HepG2 (cell line): ENCODE data around the gene EXPH5.

Experiments used
- ARID2 ChIP-seq: sonication (generic); formaldehyde crosslinking; IDR thresholded peaks from 2 replicates; pipeline ENCODE4 v1.8.1; 2022; ENCODE audit warnings: mild to moderate bottlenecking, missing genetic modification reagents, borderline replicate concordance
- CBX1 ChIP-seq: IDR thresholded peaks from one replicate; pipeline ENCODE4 v1.6.1; 2016; ENCODE audit warnings: antibody characterized with exemption, low read depth
- FOXP1 ChIP-seq, 2 experiments: fragments of 450-650 bp in 1 of 2; IDR thresholded peaks; 2 replicates each; pipeline ENCODE4 v1.6.1; 2017 to 2018; ENCODE audit warnings: antibody characterized with exemption in 1 of 2
- KAT8 ChIP-seq: IDR thresholded peaks from 2 replicates; pipeline ENCODE4 v1.6.1; 2016; ENCODE audit warnings: missing genetic modification reagents, missing compliant biosample characterization
- NR3C1 ChIP-seq: sonication (generic); formaldehyde crosslinking; IDR thresholded peaks from 2 replicates; pipeline ENCODE4 v1.4.0; 2020; ENCODE audit warnings: missing genetic modification reagents
- RXRA ChIP-seq: sonication (generic); formaldehyde crosslinking; IDR thresholded peaks from 2 replicates; pipeline ENCODE4 v1.5.1; 2020; ENCODE audit warnings: missing genetic modification reagents
- ZNF292 ChIP-seq: sonication (generic); formaldehyde crosslinking; IDR thresholded peaks from 2 replicates; pipeline ENCODE4 v1.8.1; 2022; ENCODE audit warnings: mild to moderate bottlenecking, low read depth, missing genetic modification reagents, borderline replicate concordance
- TF ChIP-seq, protein P1 (sequence below): sonication (generic); formaldehyde crosslinking; IDR thresholded peaks from 2 replicates; pipeline ENCODE4 v1.4.0; 2020; ENCODE audit warnings: mild to moderate bottlenecking, missing genetic modification reagents
- TF ChIP-seq, protein P2 (sequence below): IDR thresholded peaks from 2 replicates; pipeline ENCODE4 v1.6.1; 2016
- TF ChIP-seq, protein P3 (sequence below), 2 experiments: fragments of 450-650 bp in 1 of 2; sonication (generic) in 1 of 2; formaldehyde crosslinking in 1 of 2; IDR thresholded peaks; 2 replicates each; pipeline versions ENCODE4 v1.6.1 to v1.8.0; 2016 to 2022; ENCODE audit warnings: antibody characterized with exemption in 1 of 2, mild to moderate bottlenecking in 1 of 2, missing genetic modification reagents in 1 of 2

DNA sequence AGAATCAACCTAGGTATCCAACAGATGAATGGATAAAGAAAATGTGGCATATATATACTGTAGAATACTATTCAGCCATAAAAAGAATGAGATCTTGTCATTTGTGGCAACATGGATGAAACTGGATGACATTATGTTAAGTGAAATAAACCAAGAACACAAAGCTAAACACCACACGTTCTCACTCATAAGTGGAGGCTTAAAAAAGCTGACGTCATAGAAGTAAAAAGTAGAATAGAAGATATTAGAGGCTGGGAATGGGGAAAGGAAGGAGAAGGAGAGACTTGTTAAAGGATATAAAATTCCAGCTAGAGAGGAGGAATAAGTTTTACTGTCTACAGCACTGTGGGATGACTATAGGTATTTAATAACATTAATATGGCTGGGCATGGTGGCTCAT, 12.9 kb downstream of the EXPH5 start:
- TF ChIP-seq, protein P1, sequence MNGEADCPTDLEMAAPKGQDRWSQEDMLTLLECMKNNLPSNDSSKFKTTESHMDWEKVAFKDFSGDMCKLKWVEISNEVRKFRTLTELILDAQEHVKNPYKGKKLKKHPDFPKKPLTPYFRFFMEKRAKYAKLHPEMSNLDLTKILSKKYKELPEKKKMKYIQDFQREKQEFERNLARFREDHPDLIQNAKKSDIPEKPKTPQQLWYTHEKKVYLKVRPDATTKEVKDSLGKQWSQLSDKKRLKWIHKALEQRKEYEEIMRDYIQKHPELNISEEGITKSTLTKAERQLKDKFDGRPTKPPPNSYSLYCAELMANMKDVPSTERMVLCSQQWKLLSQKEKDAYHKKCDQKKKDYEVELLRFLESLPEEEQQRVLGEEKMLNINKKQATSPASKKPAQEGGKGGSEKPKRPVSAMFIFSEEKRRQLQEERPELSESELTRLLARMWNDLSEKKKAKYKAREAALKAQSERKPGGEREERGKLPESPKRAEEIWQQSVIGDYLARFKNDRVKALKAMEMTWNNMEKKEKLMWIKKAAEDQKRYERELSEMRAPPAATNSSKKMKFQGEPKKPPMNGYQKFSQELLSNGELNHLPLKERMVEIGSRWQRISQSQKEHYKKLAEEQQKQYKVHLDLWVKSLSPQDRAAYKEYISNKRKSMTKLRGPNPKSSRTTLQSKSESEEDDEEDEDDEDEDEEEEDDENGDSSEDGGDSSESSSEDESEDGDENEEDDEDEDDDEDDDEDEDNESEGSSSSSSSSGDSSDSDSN (CRISPR knock-in tag) = no peak
- TF ChIP-seq ZNF292 (CRISPR knock-in tag) (no peak), KAT8 (no peak), NR3C1 (CRISPR knock-in tag) (no peak), ARID2 (CRISPR knock-in tag) (no peak), RXRA (CRISPR knock-in tag) (no peak), FOXP1 (IDR thresholded peaks at IDR 0.05) (no peak), FOXP1 (CRISPR knock-in tag; IDR thresholded peaks at IDR 0.05) (no peak), CBX1 (no peak)
- TF ChIP-seq, protein P2, sequence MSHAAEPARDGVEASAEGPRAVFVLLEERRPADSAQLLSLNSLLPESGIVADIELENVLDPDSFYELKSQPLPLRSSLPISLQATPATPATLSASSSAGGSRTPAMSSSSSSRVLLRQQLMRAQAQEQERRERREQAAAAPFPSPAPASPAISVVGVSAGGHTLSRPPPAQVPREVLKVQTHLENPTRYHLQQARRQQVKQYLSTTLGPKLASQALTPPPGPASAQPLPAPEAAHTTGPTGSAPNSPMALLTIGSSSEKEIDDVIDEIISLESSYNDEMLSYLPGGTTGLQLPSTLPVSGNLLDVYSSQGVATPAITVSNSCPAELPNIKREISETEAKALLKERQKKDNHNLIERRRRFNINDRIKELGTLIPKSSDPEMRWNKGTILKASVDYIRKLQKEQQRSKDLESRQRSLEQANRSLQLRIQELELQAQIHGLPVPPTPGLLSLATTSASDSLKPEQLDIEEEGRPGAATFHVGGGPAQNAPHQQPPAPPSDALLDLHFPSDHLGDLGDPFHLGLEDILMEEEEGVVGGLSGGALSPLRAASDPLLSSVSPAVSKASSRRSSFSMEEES = no peak
- TF ChIP-seq, protein P3, sequence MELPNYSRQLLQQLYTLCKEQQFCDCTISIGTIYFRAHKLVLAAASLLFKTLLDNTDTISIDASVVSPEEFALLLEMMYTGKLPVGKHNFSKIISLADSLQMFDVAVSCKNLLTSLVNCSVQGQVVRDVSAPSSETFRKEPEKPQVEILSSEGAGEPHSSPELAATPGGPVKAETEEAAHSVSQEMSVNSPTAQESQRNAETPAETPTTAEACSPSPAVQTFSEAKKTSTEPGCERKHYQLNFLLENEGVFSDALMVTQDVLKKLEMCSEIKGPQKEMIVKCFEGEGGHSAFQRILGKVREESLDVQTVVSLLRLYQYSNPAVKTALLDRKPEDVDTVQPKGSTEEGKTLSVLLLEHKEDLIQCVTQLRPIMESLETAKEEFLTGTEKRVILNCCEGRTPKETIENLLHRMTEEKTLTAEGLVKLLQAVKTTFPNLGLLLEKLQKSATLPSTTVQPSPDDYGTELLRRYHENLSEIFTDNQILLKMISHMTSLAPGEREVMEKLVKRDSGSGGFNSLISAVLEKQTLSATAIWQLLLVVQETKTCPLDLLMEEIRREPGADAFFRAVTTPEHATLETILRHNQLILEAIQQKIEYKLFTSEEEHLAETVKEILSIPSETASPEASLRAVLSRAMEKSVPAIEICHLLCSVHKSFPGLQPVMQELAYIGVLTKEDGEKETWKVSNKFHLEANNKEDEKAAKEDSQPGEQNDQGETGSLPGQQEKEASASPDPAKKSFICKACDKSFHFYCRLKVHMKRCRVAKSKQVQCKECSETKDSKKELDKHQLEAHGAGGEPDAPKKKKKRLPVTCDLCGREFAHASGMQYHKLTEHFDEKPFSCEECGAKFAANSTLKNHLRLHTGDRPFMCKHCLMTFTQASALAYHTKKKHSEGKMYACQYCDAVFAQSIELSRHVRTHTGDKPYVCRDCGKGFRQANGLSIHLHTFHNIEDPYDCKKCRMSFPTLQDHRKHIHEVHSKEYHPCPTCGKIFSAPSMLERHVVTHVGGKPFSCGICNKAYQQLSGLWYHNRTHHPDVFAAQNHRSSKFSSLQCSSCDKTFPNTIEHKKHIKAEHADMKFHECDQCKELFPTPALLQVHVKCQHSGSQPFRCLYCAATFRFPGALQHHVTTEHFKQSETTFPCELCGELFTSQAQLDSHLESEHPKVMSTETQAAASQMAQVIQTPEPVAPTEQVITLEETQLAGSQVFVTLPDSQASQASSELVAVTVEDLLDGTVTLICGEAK (IDR thresholded peaks at IDR 0.05) = no peak
- TF ChIP-seq, protein P3 (CRISPR knock-in tag; IDR thresholded peaks at IDR 0.05) = no peak
